Hepatocyte (in vitro differentiated cells): Measurements from ENCODE around the gene RNF166. TPM values are rescaled to one million over a fixed set of nuclear protein-coding genes. Genes with fewer than 3 reads are reported as not detected.

Experiments
- DNase-seq: peaks from one replicate; pipeline ENCODE4 v3.0.0-alpha.2; 2016; ENCODE audit warnings: low spot score
- H2AFZ ChIP-seq: fragments of 200-600 bp; sonication (generic); 2 replicates; pipeline ENCODE4 v1.6.0; 2016; ENCODE audit warnings: antibody characterized with exemption, mild to moderate bottlenecking
- H3K27ac ChIP-seq: fragments of 200-600 bp; sonication (generic); 2 replicates; pipeline ENCODE4 v1.5.1; 2016; ENCODE audit warnings: mild to moderate bottlenecking
- H3K27me3 ChIP-seq: fragments of 200-600 bp; sonication (generic); 2 replicates; pipeline ENCODE4 v1.6.1; 2016
- H3K36me3 ChIP-seq: fragments of 200-600 bp; sonication (generic); replicated peaks from 2 replicates; pipeline ENCODE4 v1.5.1; 2016; ENCODE audit warnings: low read depth; ENCODE audit not compliant: insufficient read depth
- H3K4me1 ChIP-seq: fragments of 200-600 bp; sonication (generic); 2 replicates; pipeline ENCODE4 v1.5.1; 2016; ENCODE audit warnings: mild to moderate bottlenecking, moderate library complexity; ENCODE audit not compliant: insufficient read depth
- H3K4me2 ChIP-seq: fragments of 200-600 bp; sonication (generic); 2 replicates; pipeline ENCODE4 v1.6.0; 2016
- H3K4me3 ChIP-seq: fragments of 200-600 bp; sonication (generic); 2 replicates; pipeline ENCODE4 v1.5.1; 2016; ENCODE audit warnings: mild to moderate bottlenecking
- H3K79me2 ChIP-seq: fragments of 200-600 bp; sonication (generic); 2 replicates; pipeline ENCODE4 v1.6.0; 2017; ENCODE audit warnings: mild to moderate bottlenecking
- H3K9me2 ChIP-seq: fragments of 200-600 bp; sonication (generic); replicated peaks from 2 replicates; pipeline ENCODE4 v1.6.0; 2017; ENCODE audit warnings: mild to moderate bottlenecking; ENCODE audit not compliant: insufficient read depth
- H3K9me3 ChIP-seq: fragments of 200-600 bp; sonication (generic); 2 replicates; pipeline ENCODE4 v1.5.1; 2016; ENCODE audit warnings: low read depth, mild to moderate bottlenecking
- H4K20me1 ChIP-seq: fragments of 200-600 bp; sonication (generic); 2 replicates; pipeline ENCODE4 v1.6.0; 2016; ENCODE audit warnings: mild to moderate bottlenecking; ENCODE audit not compliant: insufficient read depth, poor library complexity, severe bottlenecking
- CTCF ChIP-seq: fragments of 200-600 bp; sonication (generic); IDR thresholded peaks from 2 replicates; pipeline ENCODE4 v1.5.1; 2016; ENCODE audit warnings: antibody characterized with exemption, mild to moderate bottlenecking; ENCODE audit not compliant: poor library complexity
- EZH2 ChIP-seq: fragments of 200-600 bp; sonication (generic); IDR thresholded peaks from 2 replicates; pipeline ENCODE4 v1.6.1; 2016; ENCODE audit warnings: antibody characterized with exemption, mild to moderate bottlenecking, borderline replicate concordance
- EZH2phosphoT487 ChIP-seq: fragments of 200-600 bp; sonication (generic); IDR thresholded peaks from one replicate; pipeline ENCODE4 v1.6.1; 2018; ENCODE audit warnings: antibody characterized with exemption, mild to moderate bottlenecking, low read depth, moderate library complexity; ENCODE audit not compliant: unreplicated experiment, severe bottlenecking
- WGBS: methylation state at CpG from one replicate; pipeline ENCODE4 v1.1.6; 2016; ENCODE audit warnings: low lambda C conversion rate; ENCODE audit errors: missing lambda C conversion rate; 5-methylcytosine and 5-hydroxymethylcytosine counted together
- polyA plus RNA-seq: library from polyadenylated mRNA; unstranded; fragments of >200 nt; fragmentation: Nextera tagmentation; extraction: Ambion mirVana; gene quantifications from 2 replicates; pipeline ENCODE4 v1.2.1, GENCODE V29; 2016
- total RNA-seq: library from RNA; depleted of rRNA; stranded (reverse); fragments of >200 nt; gene quantifications from 2 replicates; pipeline ENCODE4 v1.2.3, GENCODE V29; 2014

Gene RNF166
- total and polyA plus RNA-seq, 2 experiments from 2014 or later, result 10.1 to 16.8 TPM

GRCh38 chr16:88714420-88715302, 8.5 kb upstream of the RNF166 start:
- Histone ChIP-seq H3K27ac (no peak overlapping the region), H3K4me2 (no peak overlapping the region), H4K20me1 (no peaks in the 10 kb centered on the region), H3K79me2 (no peaks in the 10 kb centered on the region), H3K9me2 (no peaks in the 10 kb centered on the region), H3K9me3 (no peaks in the 10 kb centered on the region), H3K27me3 (no peaks in the 10 kb centered on the region), H3K36me3 (no peaks in the 10 kb centered on the region), H2AFZ (no peak overlapping the region), H3K4me1 (no peaks in the 10 kb centered on the region), H3K4me3 (no peak overlapping the region)
- no peak for DNase-seq
- WGBS, result 97% methylated on average over 41 of the region's 42 CpGs
- TF ChIP-seq EZH2 (no peak), CTCF (no peak), EZH2phosphoT487 (no peak)

GRCh38 chr16:88713568-88714419, 7.6 kb upstream of the RNF166 start:
- no peaks in the 10 kb centered on the region for H3K79me2 ChIP-seq
- H3K27me3 ChIP-seq, result no peaks in the 10 kb centered on the region
- no peaks in the 10 kb centered on the region for H3K9me3 ChIP-seq
- no peaks in the 10 kb centered on the region for H3K9me2 ChIP-seq
- no peaks in the 10 kb centered on the region for H4K20me1 ChIP-seq
- no peak overlapping the region for H3K27ac ChIP-seq
- no peak for TF ChIP-seq EZH2phosphoT487
- TF ChIP-seq CTCF, result no peak
- TF ChIP-seq EZH2, result no peak
- DNase-seq, result no peak
- no peak overlapping the region for H3K4me3 ChIP-seq
- H3K4me1 ChIP-seq, result no peaks in the 10 kb centered on the region
- no peak overlapping the region for H2AFZ ChIP-seq
- H3K36me3 ChIP-seq, result no peaks in the 10 kb centered on the region
- WGBS, result 90% methylated on average over 30 of the region's 30 CpGs
- no peak overlapping the region for H3K4me2 ChIP-seq

DNA sequence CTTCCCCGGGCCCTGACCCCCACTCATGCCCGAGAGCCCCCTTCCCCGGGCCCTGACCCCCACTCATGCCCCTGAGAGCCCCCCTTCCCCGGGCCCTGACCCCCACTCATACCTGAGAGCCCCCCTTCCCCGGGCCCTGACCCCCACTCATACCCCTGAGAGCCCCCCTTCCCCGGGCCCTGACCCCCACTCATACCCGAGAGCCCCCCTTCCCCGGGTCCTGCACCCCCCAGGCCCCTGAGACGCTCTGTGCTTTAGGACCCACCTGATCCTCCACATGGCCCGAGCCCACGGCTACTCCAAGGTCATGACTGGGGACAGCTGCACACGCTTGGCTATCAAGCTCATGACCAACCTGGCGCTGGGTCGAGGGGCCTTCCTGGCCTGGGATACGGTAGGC, 6.8 kb upstream of the RNF166 start:
- no peaks in the 10 kb centered on the region for H3K27me3 ChIP-seq
- H3K9me2 ChIP-seq, result no peaks in the 10 kb centered on the region
- H3K36me3 ChIP-seq, result no peaks in the 10 kb centered on the region
- no peak overlapping the region for H2AFZ ChIP-seq
- TF ChIP-seq CTCF (no peak), EZH2phosphoT487 (no peak), EZH2 (no peak)
- no peak overlapping the region for H3K4me3 ChIP-seq
- no peak for DNase-seq
- no peaks in the 10 kb centered on the region for H3K4me1 ChIP-seq
- H3K79me2 ChIP-seq, result peaks cover 6% of the 10 kb centered on the region
- no peaks in the 10 kb centered on the region for H4K20me1 ChIP-seq
- 98% methylated on average over 7 of the region's 15 CpGs for WGBS
- H3K9me3 ChIP-seq, result no peaks in the 10 kb centered on the region
- H3K27ac ChIP-seq, result no peak overlapping the region
- no peak overlapping the region for H3K4me2 ChIP-seq
